ENCODE results near the gene NF2. TPM values are rescaled to one million over a fixed set of nuclear protein-coding genes. Genes with fewer than 3 reads are reported as not detected.

NF2 gene
- total and polyA plus RNA-seq, 2 experiments from 2014 or later: 14.4 to 54.5 TPM

DNA sequence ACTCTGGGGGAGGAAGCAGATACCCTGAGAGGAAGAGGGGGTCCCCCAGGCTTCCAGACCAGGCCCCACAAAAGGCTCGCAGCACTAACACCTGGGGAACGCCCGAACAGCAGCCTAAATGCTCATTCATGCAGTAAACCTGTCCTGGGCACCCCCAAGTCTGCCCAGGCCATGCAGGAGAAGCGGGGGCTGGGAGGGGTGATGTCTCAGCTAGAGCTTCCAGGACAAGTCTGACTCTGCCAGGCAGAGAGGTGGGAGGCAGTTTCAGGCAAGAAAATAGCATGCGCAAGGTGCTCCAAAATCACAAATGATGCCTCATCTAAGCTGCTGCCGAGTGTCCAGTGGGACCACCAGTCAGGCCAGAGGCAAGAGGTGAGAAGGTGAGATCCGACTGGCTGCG lies 131.0 kb downstream of the NF2 start:
- H3K36me3 Mint-ChIP-seq (ENCODE audit: low read depth): peaks cover 3% of the 10 kb centered on the region; the same call in 1 of the 3 replicates
- ATAC-seq (no peak; the same call in 2 of the 3 replicates), DNase-seq (ENCODE audit: low spot score) (no peak)
- Histone ChIP-seq H3K4me3 (no peak overlapping the region), H3K36me3 (ENCODE audit: insufficient read depth) (no peaks in the 10 kb centered on the region), H3K27me3 (ENCODE audit: insufficient read depth) (no peaks in the 10 kb centered on the region), H3F3A (replicated peaks; ENCODE audit: low read depth) (no peaks in the 10 kb centered on the region), H3K4me1 (ENCODE audit: insufficient read depth) (peaks cover 14% of the 10 kb centered on the region), H2AFZ (peak overlapping the region; percentile 74; the same call in 1 of the 2 replicates), H3K27ac (ENCODE audit: low read depth) (no peak overlapping the region), H4K20me1 (replicated peaks; ENCODE audit: insufficient read depth) (no peaks in the 10 kb centered on the region), H3K4me2 (no peak overlapping the region), H3K79me2 (replicated peaks; ENCODE audit: insufficient read depth) (no peaks in the 10 kb centered on the region), H3K9me2 (ENCODE audit: insufficient read depth) (no peaks in the 10 kb centered on the region)
- H3K4me3 Mint-ChIP-seq: no peak overlapping the region; the same call in 2 of the 3 replicates
- 0 out of 3 replicates have a peak, but pooled peaks cover 2% of the 10 kb centered on the region for H3K9me3 Mint-ChIP-seq
- H3K27me3 Mint-ChIP-seq (ENCODE audit: insufficient read depth, low read depth, poor library complexity): peaks cover 2% of the 10 kb centered on the region
- peaks cover 18% of the 10 kb centered on the region for H3K4me1 Mint-ChIP-seq
- H3K27ac Mint-ChIP-seq: no peak overlapping the region; the same call in 1 of the 2 replicates
- TF ChIP-seq STAT1 (IDR thresholded peaks at IDR 0.05; ENCODE audit: unreplicated experiment) (no peak), ZNF331 (CRISPR knock-in tag; IDR thresholded peaks at IDR 0.05; ENCODE audit: low read depth) (no peak), ZNF462 (CRISPR knock-in tag; IDR thresholded peaks at IDR 0.05) (no peak), NANOG (IDR thresholded peaks at IDR 0.05; ENCODE audit: borderline replicate concordance) (no peak), REST (IDR thresholded peaks at IDR 0.05; ENCODE audit: unreplicated experiment) (no peak), POLR2AphosphoS5 (IDR thresholded peaks at IDR 0.05; ENCODE audit: low read depth) (no peak), CREB1 (CRISPR knock-in tag; IDR thresholded peaks at IDR 0.05; ENCODE audit: low read depth) (no peak), JUNB (IDR thresholded peaks at IDR 0.05; ENCODE audit: unreplicated experiment) (no peak), ZNF114 (CRISPR knock-in tag; IDR thresholded peaks at IDR 0.05) (no peak), EZH2 (IDR thresholded peaks at IDR 0.05; ENCODE audit: low read depth, unreplicated experiment) (no peak), EZH2phosphoT487 (IDR thresholded peaks at IDR 0.05; ENCODE audit: unreplicated experiment) (no peak), ETS1 (IDR thresholded peaks at IDR 0.05) (no peak)
- TF ChIP-seq, protein P1, sequence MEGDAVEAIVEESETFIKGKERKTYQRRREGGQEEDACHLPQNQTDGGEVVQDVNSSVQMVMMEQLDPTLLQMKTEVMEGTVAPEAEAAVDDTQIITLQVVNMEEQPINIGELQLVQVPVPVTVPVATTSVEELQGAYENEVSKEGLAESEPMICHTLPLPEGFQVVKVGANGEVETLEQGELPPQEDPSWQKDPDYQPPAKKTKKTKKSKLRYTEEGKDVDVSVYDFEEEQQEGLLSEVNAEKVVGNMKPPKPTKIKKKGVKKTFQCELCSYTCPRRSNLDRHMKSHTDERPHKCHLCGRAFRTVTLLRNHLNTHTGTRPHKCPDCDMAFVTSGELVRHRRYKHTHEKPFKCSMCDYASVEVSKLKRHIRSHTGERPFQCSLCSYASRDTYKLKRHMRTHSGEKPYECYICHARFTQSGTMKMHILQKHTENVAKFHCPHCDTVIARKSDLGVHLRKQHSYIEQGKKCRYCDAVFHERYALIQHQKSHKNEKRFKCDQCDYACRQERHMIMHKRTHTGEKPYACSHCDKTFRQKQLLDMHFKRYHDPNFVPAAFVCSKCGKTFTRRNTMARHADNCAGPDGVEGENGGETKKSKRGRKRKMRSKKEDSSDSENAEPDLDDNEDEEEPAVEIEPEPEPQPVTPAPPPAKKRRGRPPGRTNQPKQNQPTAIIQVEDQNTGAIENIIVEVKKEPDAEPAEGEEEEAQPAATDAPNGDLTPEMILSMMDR (conservative IDR thresholded peaks at IDR 0.05; ENCODE audit: low read depth in 2 of 2): no peak
